GM19025 (cell line): ENCODE results near the gene WDFY3.

ENCODE experiments used
- ATAC-seq: cut with Tn5 transposase; IDR thresholded peaks from one replicate; pipeline ENCODE4 v1.9.1; 2021; ENCODE audit warnings: mild to moderate bottlenecking, low read depth, moderate library complexity; ENCODE audit not compliant: unreplicated experiment

The WDFY3 gene

DNA sequence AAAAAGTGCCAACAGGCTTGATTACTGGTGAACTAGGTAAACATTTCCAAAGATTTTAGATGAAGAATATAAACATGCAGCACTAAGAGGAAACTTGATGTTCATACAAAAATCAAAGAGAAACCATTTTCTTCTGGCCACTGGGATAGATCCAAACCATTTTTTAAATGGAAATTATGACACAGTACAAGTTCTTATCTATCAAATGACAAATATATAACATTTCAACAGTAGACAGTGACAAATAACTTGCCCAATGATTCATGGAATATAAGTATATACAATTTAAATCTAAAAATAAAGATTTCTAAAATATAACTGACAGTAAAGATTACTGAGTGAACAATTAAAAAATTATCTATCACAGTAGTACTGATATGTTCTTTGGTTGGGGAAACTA lies 232.5 kb downstream of the WDFY3 start:
- ATAC-seq = no peak

GRCh38 chr4:84733343-84734033 lies 233.0 kb downstream of the WDFY3 start:
- ATAC-seq = no peak

DNA sequence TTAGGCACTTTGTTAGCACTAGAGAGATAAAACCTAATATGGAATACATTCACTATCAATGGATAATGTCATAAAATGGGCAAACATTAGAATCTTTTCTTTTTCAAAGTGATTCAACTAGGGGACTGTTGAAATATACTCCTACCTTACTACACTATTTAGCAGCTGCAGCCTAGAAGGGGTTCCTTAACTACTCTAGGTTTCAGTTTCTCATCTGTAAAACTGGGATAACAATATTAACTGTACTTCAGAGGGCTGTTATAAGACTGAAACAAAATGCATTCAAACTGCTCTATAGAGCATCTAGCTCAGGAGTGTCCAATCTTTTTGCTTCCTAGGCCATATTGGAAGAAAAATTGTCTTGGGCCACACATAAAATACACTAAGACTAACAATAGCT lies 236.1 kb downstream of the WDFY3 start:
- no peak for ATAC-seq

DNA sequence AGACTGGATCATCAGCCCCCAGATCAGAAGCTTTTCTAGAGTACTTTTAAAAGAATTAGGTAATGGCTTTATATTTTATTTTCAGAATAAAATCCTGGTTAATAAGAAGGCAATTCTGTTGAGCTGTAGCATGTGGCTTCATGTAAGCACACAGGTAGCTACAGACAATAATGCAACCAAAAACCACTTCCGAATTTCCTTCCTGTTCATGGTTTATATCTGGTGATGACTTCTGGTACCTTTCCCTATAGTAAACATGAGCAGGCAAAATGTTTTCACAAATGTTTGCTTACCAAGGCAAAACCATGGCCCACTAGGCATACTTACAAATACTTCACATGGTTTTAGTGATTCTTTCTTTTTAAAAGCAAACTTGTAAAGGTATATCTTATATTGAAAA lies 239.0 kb downstream of the WDFY3 start:
- ATAC-seq = no peak

DNA sequence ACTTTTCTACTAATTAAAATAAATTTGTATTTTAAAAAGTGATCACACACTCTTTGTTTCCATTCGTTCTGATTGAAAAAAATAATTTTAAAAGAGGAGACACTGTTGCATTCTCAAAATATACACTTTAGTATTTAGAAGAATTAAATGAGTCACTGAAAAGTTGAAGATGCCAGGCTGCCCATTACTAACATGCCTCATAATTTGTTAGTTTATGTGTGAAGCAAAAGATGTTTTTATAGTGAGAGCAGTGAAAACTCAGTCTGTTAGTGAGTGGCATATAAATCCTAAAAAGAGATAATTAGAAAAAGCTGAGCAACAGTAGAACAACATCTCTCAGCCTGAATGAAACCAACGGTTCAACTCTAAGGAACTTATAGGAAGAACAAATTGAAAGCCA lies 240.1 kb downstream of the WDFY3 start:
- ATAC-seq = no peak

- ATAC-seq = no peak
Measured at GRCh38 chr4:84722720-84723119, 243.8 kb downstream of the WDFY3 start.

DNA sequence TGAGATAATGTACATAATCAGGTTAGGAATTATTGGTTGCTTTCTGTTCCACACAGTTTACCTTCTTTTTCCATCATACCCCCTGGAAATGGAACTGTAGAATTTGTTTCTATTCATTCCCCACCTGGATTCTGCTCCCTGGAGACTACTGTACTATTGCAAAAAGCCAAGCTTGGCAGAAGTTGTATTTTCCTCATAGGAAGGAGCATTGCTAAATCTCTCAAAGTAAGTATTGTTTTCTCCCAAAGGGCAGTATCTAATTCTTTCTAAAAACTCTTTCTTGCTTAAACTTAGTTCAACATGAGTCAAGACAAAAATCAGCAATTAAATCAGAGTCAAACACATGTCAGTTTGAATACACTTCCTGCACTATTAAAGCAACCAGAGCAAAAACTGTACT lies 247.4 kb downstream of the WDFY3 start:
- ATAC-seq = no peak

- no peak for ATAC-seq
Measured at GRCh38 chr4:84718699-84719098, 247.8 kb downstream of the WDFY3 start.

DNA sequence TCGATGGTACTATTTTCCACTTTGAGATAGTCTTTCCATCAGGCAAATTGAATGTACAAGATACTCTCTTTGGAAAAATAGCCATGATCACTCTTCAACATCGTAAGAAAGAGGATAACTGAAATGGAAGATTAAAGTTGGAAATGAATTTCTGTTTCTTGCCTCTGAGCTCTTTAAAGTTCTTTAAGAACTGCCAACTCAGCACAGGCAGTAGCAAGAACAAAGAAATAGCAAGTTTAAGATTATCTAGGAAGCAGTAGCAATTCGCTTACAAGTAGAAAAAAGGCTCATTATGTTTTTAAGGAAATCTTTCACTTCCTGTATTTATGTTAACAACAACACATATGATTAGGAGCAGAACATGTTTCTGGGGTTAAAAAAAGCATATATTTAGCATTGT lies 255.9 kb downstream of the WDFY3 start:
- no peak for ATAC-seq

- no peak for ATAC-seq
Measured at GRCh38 chr4:84708406-84709135, 257.9 kb downstream of the WDFY3 start.

- no peak for ATAC-seq
Measured at GRCh38 chr4:84706286-84706685, 260.2 kb downstream of the WDFY3 start.

- ATAC-seq = no peak
Measured at GRCh38 chr4:84699001-84699671, 267.4 kb downstream of the WDFY3 start.

DNA sequence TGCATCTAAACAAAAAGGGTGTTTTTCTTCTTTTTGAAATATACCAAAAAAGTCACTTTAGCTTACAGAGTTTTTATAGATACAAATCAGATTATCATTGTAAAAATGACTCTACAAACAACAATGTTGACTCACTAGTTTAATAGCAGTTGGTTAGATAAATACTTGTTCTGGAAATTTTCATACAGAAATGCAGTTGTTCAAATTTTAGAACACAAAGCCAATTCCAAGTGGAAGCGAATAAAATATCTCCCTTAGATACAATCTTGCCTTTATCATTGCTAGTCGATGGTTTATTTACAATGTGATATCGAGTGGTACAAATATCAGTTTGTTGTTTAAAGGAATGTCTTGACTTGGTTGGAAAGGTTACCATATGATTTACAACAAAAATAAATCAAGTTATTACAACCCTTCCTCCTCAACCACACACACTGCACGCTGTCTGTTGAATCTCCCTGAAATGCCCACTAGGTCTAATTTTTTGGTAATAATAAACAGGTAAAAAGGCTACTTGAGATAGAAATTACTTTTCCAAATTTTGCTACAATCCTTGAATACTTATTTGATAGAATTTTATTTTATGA lies 268.8 kb downstream of the WDFY3 start:
- ATAC-seq = no peak

- ATAC-seq = no peak
Measured at GRCh38 chr4:84697159-84697558, 269.3 kb downstream of the WDFY3 start.

DNA sequence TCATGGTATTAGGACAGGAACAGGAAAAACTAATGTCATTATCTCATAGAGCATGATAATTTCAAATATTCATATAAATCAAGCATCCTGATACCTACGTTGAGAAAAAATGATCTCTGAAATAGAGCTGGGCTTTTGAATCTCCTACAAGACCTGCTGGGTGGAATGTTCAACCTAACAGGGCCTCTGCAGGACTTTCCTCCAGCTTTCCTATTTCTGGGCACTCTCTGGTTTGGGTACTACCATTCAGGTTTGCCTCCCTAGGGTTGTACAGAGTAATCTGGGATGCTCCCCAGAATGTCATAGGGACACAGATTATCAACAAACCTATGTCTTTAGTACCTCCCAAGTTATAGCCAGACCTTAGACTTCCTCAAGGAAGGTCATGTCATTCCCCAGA lies 274.7 kb downstream of the WDFY3 start:
- no peak for ATAC-seq

DNA sequence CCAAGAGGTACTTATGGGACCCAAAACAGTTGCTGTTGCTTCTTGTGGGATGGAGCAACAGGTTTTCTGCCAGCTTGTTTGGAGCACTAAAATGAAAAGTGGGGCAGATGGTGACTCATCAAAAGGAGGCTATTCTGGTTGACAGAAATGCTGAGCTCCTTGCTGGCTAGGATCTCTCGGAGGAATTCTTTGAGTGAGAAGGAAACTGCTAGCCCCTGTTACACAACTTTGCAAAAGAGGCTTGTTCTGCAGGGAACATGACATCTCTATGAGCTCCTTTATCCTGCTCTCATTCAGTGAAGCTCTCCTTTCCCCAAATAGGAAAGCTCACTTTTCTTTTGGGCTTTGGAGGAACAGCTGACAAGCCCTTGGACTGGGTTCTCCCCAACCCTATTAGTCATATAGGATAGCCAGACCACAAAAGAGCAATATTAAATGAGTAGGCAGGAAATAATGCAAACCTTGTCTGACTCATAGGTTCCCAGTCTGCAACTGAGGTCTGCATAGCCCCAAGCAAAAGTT lies 275.3 kb downstream of the WDFY3 start:
- ATAC-seq = no peak

DNA sequence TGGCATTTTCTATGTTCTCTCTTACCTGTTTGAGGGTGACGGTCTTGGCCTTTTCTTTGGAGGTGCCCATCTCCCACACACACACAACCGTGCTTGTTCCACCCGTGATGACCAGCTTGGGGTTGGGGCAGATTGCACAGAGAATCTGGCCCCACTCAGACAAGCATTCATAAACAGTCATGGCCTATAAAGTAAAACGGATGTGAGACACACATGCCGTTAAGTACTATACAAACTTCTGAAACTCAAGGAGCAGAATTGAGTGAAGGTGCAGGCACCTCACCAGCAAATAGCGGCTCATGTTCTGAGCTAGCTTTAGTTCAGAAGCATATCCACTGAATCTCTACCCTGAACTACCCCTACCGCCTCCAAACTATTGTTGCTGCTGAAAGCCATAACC lies 276.0 kb downstream of the WDFY3 start:
- no peak for ATAC-seq

- no peak for ATAC-seq
Measured at GRCh38 chr4:84689197-84689596, 277.3 kb downstream of the WDFY3 start.

DNA sequence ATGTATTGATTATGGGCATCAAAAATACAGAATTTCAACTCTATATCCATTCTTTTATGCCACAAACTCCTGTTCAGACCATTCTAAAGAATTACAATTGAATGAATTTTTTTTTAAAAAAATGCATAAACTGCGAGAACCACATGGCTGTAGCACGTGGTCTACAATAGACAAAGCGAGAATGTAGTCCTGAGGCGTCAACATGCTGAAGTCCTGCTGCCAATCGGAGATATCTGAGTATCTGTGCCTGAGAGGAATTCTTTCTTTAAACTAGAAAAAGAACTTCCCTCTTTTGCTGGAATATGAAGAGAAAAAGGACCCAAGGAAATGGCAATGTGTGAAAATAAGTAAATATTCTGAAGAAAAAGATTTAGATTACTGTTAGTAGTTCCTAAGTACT lies 277.9 kb downstream of the WDFY3 start:
- no peak for ATAC-seq

DNA sequence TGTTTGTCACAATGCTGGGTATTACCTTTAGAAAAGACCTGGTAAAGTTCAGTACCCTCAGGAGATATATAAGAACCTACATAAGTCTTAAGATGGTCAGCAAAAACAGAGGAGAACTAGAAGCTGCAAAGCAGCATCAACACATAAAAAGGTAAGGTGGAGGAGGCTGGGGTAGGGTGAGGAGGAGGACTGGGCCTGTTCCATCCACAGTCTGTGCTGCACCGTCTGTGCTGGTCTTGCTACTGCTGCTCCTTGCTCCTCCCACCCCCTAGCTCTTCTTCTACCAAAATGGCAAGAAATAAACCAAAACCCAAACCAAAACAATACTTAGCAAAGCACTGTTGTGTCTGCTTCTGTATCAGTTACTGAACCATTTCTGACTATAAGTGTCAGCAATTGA lies 281.4 kb downstream of the WDFY3 start:
- no peak for ATAC-seq

DNA sequence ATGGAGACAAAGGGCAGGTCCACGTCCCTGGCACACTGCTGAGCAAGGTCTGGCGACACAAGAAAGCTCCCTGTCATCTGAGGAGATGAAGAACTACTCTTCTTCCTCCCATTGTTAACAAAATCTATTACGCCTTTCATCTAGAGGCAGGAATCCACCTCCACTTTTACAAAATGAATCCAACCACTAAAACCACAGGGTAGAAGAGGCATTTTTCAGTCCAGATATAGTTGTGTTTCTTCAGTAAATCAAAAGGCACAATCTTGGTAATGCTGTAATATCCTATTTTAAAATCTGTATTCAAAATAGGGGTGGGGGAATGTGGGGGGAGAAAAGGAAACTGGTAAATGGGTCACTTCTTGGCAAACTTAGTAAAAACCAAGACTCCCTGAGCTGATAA lies 282.1 kb downstream of the WDFY3 start:
- no peak for ATAC-seq
